GM21367 (cell line): ENCODE results near the gene LRRC14B.

Source experiments
- ATAC-seq: cut with Tn5 transposase; IDR thresholded peaks from one replicate; pipeline ENCODE4 v1.9.1; 2021; ENCODE audit not compliant: unreplicated experiment

The LRRC14B gene

GRCh38 chr5:191036-191948 is at the start of gene LRRC14B:
Gene LRRC14B (plus strand): TSS chr5:191495. CDS start chr5:191539, 44 bp downstream.
- no peak for ATAC-seq

GRCh38 chr5:141761-142160 is 49.5 kb upstream of the LRRC14B start:
- ATAC-seq, result no peak

GRCh38 chr5:142246-142810 is 49.0 kb upstream of the LRRC14B start:
- ATAC-seq, result no peak

- no peak for ATAC-seq
Measured at GRCh38 chr5:143041-143440, 48.3 kb upstream of the LRRC14B start.

GRCh38 chr5:144941-145340 is 46.4 kb upstream of the LRRC14B start:
- ATAC-seq, result no peak

- ATAC-seq, result no peak
Measured at GRCh38 chr5:145585-146323, 45.5 kb upstream of the LRRC14B start.

- no peak for ATAC-seq
Measured at GRCh38 chr5:147751-148150, 43.5 kb upstream of the LRRC14B start.

- no peak for ATAC-seq
Measured at GRCh38 chr5:149745-150485, 41.4 kb upstream of the LRRC14B start.

GRCh38 chr5:150746-151145 is 40.5 kb upstream of the LRRC14B start:
- no peak for ATAC-seq

- ATAC-seq, result no peak
Measured at GRCh38 chr5:152077-152476, 39.2 kb upstream of the LRRC14B start.

GRCh38 chr5:153256-153655 is 38.0 kb upstream of the LRRC14B start:
- no peak for ATAC-seq

GRCh38 chr5:154236-154635 is 37.1 kb upstream of the LRRC14B start:
- ATAC-seq, result no peak

GRCh38 chr5:154826-155225 is 36.5 kb upstream of the LRRC14B start:
- ATAC-seq, result no peak

- ATAC-seq, result no peak
Measured at GRCh38 chr5:155651-156410, 35.5 kb upstream of the LRRC14B start.

GRCh38 chr5:156411-157072 is 34.8 kb upstream of the LRRC14B start:
- ATAC-seq, result no peak

GRCh38 chr5:157126-157715 is 34.1 kb upstream of the LRRC14B start:
- no peak for ATAC-seq

- no peak for ATAC-seq
Measured at GRCh38 chr5:157801-158200, 33.5 kb upstream of the LRRC14B start.

- ATAC-seq, result no peak
Measured at GRCh38 chr5:158807-159447, 32.4 kb upstream of the LRRC14B start.
